Cardiac muscle cell (in vitro differentiated cells and primary cell): Measurements from ENCODE around the gene TMEM220. TPM values are rescaled to one million over a fixed set of nuclear protein-coding genes. Genes with fewer than 3 reads are reported as not detected.

ENCODE experiments used
- DNase-seq, 2 donors: peaks; one replicate each; pipeline versions ENCODE4 v3.0.0 to v3.0.0-alpha.2; 2010 to 2017; ENCODE audit warnings: low read depth in 1 of 2, low spot score in 1 of 2
- H3K27ac ChIP-seq: fragments of 200-600 bp; sonication (generic); 2 replicates; pipeline ENCODE4 v1.5.1; 2016
- H3K27me3 ChIP-seq: fragments of 200-600 bp; sonication (generic); 2 replicates; pipeline ENCODE4 v1.6.0; 2016; ENCODE audit warnings: control low read depth
- H3K36me3 ChIP-seq: fragments of 200-600 bp; sonication (generic); 2 replicates; pipeline ENCODE4 v1.5.1; 2016; ENCODE audit warnings: control low read depth
- H3K4me1 ChIP-seq: fragments of 200-600 bp; sonication (generic); 2 replicates; pipeline ENCODE4 v1.8.1; 2017; ENCODE audit warnings: low read depth, mild to moderate bottlenecking, mixed run types
- H3K4me3 ChIP-seq: fragments of 200-600 bp; sonication (generic); 2 replicates; pipeline ENCODE4 v1.5.1; 2016; ENCODE audit warnings: mild to moderate bottlenecking
- H3K9me3 ChIP-seq: fragments of 200-600 bp; sonication (generic); 2 replicates; pipeline ENCODE4 v1.5.1; 2017; ENCODE audit warnings: low read depth, mild to moderate bottlenecking, control low read depth
- polyA plus RNA-seq: library from polyadenylated mRNA; unstranded; fragments of >200 nt; fragmentation: Nextera tagmentation; extraction: Ambion mirVana; gene quantifications from 2 replicates; pipeline ENCODE4 v1.2.1, GENCODE V29; 2016
- total RNA-seq: library from RNA; depleted of rRNA; stranded (reverse); fragments of >200 nt; gene quantifications from 2 replicates; pipeline ENCODE4 v1.2.3, GENCODE V29; 2016
- TF ChIP-seq, protein P1 (sequence below): IDR thresholded peaks from 2 replicates; pipeline ENCODE4 v1.5.1; 2012; ENCODE audit warnings: low read depth, mild to moderate bottlenecking, low read length

TMEM220 gene
- total and polyA plus RNA-seq, 2 experiments from 2014 or later, result 0.15 to 2.8 TPM

DNA sequence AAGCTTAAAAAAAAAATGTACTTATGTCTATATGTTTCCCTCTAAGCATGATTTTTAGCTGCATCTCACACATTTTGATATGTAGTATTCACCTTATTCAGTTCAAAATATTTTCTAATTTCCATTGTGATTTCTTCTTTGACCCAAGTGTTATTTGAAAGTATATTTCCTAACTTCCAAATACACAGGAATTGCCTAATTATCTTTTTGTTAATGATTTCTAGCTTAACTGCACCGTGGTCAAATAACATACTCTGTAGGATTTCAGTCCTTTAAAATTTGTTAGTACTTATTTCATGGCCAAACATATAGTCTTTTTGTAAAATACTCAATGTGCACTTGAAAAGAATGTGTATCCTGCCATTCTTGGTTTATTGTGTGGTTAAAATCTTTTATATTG, 11.3 kb downstream of the TMEM220 start:
- no peak overlapping the region for H3K27ac ChIP-seq
- no peaks in the 10 kb centered on the region for H3K4me1 ChIP-seq
- H3K9me3 ChIP-seq, result no peaks in the 10 kb centered on the region
- no peaks in the 10 kb centered on the region for H3K27me3 ChIP-seq
- no peak for DNase-seq
- no peak overlapping the region for H3K4me3 ChIP-seq
- TF ChIP-seq, protein P1, sequence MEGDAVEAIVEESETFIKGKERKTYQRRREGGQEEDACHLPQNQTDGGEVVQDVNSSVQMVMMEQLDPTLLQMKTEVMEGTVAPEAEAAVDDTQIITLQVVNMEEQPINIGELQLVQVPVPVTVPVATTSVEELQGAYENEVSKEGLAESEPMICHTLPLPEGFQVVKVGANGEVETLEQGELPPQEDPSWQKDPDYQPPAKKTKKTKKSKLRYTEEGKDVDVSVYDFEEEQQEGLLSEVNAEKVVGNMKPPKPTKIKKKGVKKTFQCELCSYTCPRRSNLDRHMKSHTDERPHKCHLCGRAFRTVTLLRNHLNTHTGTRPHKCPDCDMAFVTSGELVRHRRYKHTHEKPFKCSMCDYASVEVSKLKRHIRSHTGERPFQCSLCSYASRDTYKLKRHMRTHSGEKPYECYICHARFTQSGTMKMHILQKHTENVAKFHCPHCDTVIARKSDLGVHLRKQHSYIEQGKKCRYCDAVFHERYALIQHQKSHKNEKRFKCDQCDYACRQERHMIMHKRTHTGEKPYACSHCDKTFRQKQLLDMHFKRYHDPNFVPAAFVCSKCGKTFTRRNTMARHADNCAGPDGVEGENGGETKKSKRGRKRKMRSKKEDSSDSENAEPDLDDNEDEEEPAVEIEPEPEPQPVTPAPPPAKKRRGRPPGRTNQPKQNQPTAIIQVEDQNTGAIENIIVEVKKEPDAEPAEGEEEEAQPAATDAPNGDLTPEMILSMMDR, result no peak
- H3K36me3 ChIP-seq, result no peaks in the 10 kb centered on the region

DNA sequence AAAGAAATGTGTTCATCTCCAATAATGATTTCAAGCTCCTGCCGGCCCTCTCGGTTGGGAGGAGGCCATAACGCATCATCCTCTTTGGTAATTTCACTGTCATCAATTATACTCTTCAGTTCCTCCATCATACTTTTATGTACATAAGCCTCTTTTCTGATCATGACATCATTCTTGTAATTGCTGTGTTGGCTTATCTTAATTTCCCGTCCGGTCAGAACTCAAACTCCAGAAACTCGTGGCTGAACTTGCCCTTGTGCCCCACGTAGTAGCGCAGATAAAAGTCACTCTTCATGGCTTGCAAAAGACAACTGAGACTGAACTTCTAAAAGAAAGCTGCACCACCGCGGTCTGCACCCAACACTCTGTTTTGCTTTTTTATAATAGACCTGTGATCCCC, 13.6 kb downstream of the TMEM220 start:
- H3K4me3 ChIP-seq, result no peak overlapping the region
- no peaks in the 10 kb centered on the region for H3K9me3 ChIP-seq
- no peak for DNase-seq
- TF ChIP-seq, protein P1, result no peak
- H3K4me1 ChIP-seq, result no peaks in the 10 kb centered on the region
- peaks cover 8% of the 10 kb centered on the region for H3K36me3 ChIP-seq
- no peaks in the 10 kb centered on the region for H3K27me3 ChIP-seq
- H3K27ac ChIP-seq, result no peak overlapping the region

DNA sequence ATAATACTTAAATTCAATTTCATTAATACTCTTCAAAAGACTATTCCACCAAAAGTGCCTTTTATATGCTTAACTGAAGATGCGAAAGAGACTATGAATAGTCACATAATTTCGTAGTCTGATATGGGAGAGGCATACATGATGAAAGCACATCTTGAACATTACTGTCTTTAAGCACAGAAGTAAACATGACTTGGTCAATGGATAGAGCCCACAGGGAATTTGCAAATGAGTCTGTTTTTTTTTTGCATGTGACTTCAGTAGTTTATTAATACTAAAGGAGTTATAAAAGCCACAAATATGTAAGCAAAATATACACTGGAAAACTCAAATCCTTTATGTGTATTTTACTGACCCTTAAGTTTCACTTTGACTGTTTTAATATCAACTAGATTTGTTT, 16.5 kb downstream of the TMEM220 start:
- H3K27ac ChIP-seq, result no peak overlapping the region
- peaks cover 13% of the 10 kb centered on the region for H3K36me3 ChIP-seq
- no peak overlapping the region for H3K4me3 ChIP-seq
- no peaks in the 10 kb centered on the region for H3K9me3 ChIP-seq
- TF ChIP-seq, protein P1, result no peak
- no peaks in the 10 kb centered on the region for H3K27me3 ChIP-seq
- H3K4me1 ChIP-seq, result no peaks in the 10 kb centered on the region
- no peak for DNase-seq

DNA sequence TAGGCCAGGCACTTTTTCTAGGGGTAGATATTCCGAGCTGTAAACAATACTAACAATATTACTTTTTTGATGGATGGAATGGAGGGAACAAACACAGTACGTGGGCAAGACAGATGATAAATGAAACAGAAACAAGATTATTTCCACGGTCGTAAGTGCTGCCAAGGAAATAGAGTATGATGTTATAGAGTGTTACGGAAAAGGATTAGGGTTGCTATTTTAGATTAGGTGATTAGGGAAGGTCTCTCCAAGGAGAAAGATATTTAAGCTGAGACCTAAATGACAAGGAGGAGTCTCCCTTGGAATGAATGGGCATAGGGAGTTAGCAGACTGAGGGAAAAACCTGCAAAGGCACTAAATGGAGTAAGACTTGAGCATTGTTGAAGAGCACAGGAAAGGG, 24.1 kb downstream of the TMEM220 start:
- no peak for DNase-seq
- Histone ChIP-seq H3K27ac (no peak overlapping the region), H3K27me3 (no peaks in the 10 kb centered on the region), H3K9me3 (no peaks in the 10 kb centered on the region), H3K36me3 (peaks cover 11% of the 10 kb centered on the region), H3K4me3 (no peak overlapping the region), H3K4me1 (no peaks in the 10 kb centered on the region)
- TF ChIP-seq, protein P1, result no peak

DNA sequence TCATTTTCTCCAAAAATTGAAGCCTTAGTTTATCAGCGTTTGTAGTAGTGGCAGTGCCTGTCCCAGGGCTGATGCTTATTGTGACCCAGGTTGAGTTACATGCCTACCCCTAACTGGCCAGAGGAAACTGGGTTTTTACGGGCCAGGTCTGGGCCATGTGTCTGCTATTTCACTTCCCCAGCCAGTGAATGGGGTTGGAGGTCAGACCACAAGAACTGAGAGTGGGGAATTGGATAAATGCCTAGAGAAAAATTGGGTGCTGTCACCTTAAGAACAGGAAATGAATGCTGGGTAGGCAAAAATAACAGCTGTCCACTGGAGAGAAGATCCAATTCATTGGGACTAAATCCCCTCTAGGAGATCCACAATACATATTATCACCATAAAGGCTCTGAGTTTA, 27.2 kb downstream of the TMEM220 start:
- peaks cover 6% of the 10 kb centered on the region for H3K4me1 ChIP-seq
- DNase-seq, result peak in 1 of 2 donors; percentile 76
- H3K4me3 ChIP-seq, result no peak overlapping the region
- H3K27ac ChIP-seq, result no peak overlapping the region
- TF ChIP-seq, protein P1, result no peak
- H3K36me3 ChIP-seq, result peaks cover 7% of the 10 kb centered on the region
- H3K9me3 ChIP-seq, result no peaks in the 10 kb centered on the region
- no peaks in the 10 kb centered on the region for H3K27me3 ChIP-seq

DNA sequence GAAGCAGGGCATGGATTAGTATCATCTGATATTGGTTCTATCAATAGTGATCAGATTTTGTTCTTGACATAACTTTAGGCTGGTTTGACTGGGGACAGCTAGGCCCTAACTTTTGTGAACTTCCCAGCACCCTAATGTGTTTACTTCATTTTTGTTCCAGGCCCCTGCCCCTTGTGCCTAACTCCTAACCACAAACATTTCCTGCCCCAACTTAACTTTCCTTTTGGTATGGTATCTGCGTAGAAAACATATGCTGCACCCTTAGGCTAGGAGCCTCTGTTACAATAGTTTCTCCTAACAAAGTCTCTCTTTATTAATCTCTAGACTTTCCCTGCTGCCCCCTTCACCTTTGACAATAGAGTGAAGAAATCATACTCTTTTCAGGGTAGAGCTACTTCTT, 30.0 kb downstream of the TMEM220 start:
- Histone ChIP-seq H3K36me3 (peaks cover 8% of the 10 kb centered on the region), H3K27ac (no peak overlapping the region), H3K4me1 (peaks cover 15% of the 10 kb centered on the region), H3K27me3 (no peaks in the 10 kb centered on the region), H3K9me3 (no peaks in the 10 kb centered on the region), H3K4me3 (no peak overlapping the region)
- DNase-seq, result peak in 1 of 2 donors; percentile 81
- TF ChIP-seq, protein P1, result no peak
